MV-4-11 (cell line): ENCODE measurements around the gene ANKRD42.

Experiments used
- DNase-seq: peaks from one replicate; lab custom pipeline; 2025; lab: John Stamatoyannopoulos, UW

Gene ANKRD42

DNA sequence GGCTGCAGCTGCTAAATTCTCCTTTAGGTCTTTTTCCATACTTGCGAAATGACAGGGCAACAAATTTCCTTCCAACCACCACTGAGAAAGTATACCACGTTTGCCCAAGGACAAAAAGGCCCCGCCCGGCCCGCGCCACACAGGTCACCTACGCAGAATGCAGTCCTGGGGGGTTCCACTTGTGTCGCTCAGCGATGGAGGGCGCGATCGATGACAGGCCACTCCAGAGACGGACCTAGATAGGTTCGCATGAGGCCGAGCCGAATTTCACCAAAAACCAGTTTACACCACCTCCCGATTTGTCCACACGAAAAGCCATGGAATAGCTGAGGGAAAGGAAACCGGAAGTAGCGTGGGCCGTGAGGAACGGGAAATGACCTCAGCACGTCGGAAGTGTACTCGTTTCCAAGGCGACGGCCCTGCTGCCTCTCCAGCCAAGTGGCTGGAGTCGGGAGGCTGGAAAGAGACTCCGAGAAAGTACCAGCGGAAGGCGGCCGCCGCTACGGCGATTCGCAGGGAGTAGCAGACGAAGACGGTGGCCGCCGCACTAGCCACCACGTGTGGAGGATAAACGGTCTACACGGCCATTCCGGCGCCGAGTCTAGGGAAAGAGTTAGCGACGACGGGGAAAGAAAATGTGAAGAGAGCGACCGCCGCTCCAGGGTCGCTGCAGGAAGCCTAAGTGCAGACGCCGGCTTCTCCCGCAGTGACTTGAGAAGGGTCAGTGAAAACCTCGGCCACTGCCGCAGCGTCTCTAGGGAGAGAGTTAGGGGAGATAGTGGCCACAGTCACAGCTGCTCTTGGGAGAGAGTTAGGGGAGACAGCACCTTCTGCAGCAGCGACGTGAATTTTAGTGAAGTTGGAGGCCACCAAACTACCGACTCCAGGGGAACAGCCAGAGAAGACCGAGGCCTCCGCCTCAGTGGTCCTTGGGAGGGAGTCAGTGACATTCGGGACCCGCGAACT is at the start of gene ANKRD42:
TSS of gene ANKRD42 (plus strand) at position 398 of the 966 bp plus-strand sequence. CDS start 959 bp downstream, outside the sequence.
- DNase-seq, result peak; percentile 92

DNA sequence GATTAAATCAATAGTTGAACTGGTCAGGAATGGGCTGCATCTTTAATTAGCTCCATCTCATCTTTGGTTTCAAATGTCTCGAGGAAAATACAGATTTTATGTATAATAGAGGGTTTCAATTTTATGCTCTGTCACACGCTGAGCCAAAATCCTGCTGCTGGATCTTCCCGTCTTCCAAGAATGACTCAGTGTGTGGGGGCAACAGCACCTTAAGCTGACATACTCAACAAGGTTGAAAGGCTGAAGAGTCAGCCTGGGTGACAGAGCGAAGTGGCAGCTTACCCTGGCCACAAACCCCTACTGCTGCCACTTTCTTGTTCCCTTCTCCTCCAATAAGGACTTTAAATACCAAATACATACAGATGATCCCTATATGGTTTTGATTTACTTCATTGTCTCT is 45.6 kb upstream of the ANKRD42 start:
- DNase-seq, result no peak

DNA sequence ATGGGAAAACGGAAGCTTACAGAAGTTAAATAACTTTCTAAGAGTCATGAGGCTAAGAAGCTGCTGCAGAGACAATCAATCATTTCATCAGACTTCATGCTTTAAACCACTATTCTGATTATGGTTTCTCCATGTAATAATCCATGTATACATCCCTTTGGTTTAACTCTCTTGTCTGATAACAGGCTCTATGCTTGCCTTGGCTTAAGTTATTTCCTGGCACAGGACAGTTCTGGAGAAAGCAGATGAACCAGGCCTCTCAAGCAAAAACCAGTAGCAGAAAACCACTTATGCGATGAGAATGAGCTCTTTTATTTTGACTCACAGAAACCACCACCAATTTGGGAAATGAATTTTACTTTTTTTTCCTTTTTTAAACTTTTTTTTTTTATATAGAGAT is 43.1 kb upstream of the ANKRD42 start:
- no peak for DNase-seq

DNA sequence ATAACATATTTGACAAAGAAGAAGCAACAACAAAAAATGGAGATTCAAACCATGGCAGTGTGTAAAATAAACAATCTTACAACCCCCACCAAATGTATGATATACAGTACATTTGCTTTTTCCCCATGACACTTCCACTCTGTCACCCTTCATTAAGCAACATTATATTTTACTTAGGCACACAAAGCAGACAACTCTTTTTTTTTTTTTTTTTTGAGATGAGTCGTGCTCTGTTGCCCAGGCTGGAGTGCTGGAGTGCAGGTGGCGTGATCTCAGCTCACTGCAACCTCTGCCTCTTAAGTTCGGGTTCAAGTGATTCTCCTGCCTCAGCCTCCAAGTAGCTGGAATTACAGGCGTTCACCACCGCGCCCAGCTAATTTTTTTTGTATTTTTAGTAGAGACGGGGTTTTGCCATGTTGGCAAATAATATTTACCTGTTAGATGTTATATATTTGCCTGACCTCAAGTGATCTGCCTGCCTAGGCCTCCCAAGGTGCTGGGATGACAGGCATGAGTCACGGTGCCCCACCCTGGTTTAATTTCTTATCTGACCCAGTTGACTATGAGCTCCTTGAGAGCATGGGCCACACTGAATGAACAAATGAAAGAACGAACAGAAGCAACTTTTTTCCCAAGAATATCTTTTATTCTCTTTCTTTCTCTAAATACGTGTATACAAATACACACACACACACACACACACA is 42.1 kb upstream of the ANKRD42 start:
- peak; percentile 36 for DNase-seq

DNA sequence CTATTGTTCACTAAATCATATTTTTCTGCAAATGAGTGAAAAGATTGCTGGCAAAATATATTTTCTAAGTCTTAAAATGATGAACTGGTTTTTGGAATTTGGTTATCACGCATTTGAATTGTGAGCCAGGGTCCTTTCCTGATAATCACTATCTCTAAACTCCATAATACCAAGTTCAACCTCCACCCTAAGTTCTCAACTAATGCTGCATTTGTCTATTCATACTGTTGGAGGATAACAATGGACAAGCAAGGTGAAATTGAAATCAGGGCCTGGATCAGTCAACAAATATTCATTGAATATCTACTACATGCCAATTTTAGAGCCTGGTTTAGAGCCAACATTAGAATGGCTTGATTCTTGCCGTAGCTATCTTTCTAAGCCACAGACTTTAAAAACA is 41.2 kb upstream of the ANKRD42 start:
- no peak for DNase-seq

DNA sequence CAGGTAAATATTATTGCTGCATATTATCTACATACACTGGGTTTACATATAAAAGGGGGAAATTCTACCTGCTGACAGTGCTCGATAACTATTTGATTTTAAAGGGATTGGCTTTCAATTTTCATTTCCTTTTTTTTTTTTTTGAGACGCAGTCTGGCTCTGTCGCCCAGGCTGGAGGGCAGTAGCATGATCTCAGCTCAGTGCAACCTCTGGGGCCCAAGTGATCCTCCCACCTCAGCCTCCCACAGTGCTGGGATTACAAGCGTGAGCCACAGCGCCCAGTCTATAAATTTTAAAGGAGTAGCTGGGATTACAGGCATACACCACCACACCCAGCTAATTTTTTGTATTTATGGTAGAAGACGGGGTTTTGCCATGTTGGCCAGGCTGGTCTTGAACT is 39.7 kb upstream of the ANKRD42 start:
- DNase-seq, result peak; percentile 47

DNA sequence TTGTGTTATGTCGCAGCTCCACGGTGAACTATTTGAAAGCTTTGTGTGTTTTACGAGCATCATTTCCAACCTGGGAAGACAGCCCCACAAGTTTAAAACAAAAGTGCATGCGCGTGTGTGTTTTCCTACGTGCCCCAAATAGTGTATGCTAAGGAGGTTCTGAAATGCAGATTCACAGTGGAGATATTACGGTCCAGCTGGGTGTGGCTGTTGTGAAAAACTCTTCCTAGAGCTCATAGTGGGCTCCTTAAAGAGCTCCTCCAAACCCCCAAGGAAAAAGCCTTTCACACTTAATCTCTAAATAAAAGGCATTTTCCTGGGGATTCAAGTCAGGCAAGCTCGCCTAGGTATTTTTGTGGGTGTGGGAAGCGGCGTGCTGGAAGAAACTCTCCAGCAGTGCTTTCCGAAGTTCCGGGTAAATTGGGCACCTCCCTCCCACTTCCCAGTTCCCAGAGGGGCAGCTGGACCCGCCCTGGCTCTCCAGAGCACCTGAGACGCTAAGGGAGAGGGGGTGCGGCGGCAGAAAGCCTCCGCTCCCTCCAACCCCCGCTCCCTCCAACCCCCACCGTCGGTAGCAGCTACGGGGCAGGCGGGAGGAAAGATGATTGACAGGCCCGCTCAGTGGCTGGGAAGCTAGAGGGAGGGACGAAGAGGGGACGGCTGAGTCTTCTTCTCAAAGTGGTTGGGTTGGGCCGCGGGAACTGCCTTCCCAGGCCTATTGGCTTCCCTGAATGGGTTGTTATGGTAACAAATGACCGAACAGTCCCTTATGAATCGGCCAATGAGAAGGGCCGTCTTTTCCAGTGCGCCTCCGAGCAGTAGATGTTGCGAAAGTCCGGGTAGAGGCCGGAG is 37.1 kb upstream of the ANKRD42 start:
- DNase-seq, result peak; percentile 100

DNA sequence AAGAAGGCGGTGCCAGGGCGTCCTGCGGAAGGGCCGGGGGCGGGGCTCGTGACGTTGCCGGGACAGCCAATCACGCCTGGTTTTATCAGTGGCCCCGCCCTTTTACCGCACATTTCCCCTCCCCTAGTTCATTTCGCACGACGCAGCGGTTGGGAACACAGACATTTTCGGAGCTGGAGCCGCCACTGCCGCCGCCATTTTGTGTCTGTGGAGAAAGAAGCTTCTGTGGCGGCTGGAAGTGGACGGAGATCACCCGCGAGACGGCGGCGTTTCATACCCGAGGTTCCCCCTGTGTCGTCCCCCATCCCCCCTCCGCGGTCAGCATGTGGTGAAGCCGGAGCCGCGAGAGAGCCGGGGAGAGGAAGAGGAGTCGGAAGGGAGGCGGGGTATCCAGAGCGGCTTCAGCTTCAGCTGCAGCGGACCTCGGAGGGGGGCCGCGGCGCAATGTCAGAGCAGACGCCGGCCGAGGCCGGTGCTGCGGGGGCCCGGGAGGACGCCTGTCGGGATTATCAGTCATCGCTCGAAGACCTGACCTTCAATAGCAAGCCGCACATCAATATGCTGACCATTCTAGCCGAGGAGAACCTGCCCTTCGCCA is 36.4 kb upstream of the ANKRD42 start, which contains the start of gene PCF11:
TSS of gene PCF11 (plus strand) at position 136 of the 598 bp plus-strand sequence. CDS start at position 445, 309 bp downstream.
- DNase-seq, result no peak

DNA sequence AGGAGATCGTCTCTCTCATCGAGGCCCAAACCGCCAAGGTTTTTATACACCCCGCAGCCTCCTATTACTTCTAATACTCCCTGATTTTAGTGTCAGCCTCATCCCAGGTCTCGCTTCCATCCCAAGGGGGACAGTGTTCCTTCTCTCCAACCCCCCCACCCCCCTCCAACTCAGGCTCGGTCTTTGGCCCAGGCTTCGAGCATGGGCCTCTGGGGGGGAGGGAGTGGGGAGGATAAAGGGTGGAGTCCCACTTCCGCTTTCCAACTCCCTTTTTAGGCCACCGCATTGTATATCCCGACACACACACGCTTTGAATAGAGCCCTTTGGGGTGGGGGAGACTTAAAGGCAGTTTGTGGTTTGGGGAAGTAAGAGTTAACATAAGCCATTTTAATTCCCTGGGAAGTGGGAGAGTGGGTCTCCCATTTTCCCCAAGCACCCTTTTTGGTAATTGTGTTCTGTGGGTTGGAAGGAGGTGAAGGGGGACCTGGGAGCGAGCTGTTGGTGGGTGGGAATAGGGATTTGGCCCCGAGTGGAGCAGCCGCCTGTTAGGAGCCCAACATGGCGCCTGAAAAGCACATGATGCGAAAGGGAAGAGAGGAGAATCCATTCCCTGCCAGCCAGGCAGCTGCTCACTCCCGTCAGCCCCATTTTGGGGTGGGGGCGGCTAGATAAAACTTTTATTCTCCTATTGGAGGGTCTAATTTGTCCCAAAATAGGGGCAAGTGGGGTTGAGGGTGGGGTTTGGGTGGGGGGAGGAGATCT is 35.7 kb upstream of the ANKRD42 start:
- peak; percentile 95 for DNase-seq

DNA sequence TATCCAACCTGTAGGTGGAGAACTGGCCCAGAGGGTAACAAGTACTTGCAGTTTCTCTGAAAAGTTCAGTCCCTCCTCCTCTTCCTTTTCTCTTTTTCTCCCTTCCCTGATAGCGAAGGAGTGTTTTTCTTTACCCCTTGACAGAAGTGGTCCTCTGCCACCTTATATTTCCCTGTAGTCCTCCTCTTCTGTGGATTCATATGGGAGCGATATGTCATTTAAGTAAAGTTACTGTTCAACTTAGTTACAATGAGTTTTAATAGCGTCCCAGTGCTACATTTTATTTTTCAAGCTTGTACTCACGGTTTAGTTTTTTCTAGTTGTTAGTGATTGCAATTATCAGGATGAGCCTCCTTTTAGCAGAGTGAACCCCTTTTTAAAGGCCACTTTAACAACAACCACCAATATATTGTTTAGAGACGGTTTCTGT is 35.1 kb upstream of the ANKRD42 start:
- DNase-seq, result peak; percentile 39

DNA sequence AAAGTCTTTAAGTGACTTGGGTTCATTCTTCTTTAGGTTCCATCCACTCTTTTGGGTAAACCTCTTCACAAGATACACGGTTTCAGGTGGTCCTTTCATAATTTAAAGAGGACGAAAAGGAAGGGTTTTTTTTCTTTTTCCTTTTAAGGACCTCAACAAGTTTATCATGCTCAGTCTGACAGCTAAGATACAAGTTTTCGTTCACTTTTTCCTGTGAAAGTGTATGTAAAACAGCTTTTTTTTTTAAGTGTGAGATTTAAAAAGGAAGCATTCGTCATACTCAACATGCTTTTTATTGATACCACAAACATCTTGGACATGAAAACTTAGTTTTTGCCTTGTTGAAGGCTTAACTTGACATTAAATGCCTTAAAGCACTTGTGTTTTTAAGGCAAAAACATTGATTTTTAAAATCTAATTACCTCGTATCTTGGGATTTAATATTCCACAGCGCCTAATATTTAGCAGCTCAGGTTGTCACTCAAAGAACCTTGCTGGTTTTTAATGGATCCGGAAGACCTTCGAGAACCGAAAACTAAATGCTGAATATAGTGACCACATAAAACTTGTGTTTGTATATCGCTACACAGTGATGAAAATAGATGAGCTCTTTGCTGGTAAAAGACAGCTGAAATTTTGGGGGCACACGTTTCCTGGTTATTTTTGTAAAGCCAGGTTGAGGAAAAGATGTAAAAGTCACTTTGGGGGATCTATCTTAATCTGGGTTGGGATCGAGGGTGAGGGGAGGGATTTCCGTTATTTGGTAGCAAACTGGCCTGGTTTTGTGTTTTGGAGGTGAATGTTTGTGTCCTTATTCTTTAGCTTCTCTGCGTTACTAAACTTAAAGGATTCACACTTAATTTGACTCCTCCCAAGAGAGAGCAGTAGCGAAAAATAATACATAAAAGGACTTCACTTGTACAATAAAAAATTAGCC is 34.3 kb upstream of the ANKRD42 start:
- no peak for DNase-seq

DNA sequence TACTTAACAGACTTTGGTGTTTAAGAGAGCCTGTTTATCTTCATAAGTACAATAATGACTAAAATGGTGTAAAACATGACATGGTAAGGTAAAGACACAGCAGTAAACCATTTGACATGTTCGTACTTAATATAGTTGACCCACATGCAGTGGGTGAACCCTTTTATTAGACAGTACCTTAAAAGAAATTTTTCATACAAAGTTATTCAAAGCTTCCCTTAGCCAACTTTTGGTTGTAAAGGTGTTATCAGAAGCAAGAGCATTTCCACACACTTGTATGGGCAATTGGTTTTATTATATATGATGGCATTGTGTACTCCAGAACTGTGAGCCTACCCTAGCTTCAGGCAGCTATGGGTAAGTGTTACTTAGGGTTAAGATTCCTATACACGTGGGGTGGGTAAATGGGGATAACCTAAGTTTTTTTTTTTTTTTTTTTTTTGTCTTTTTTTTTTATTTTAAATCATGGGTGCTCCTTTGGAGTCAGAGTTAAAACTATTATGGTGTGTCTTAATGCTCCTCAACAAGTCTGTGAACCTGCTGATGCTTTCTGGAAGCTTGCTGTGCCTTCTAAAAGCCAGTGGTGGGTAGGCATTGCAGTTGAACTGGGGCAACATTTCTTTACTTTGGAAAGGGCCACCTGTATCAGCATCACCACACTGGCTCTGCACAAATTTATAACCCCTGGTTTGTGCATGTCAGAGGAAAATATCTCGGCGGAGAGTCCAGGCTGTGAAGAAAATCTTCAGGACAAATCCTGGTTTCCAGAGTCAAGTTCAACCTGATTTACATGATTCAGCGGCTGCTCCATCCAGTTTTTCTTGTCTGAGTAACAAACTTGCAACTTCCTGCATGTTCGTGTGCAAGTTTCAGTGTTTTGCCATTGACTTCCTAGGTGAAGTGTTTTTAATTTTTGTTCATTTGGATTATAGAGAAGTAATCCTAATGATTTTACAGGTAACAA is 33.3 kb upstream of the ANKRD42 start:
- peak; percentile 14 for DNase-seq

DNA sequence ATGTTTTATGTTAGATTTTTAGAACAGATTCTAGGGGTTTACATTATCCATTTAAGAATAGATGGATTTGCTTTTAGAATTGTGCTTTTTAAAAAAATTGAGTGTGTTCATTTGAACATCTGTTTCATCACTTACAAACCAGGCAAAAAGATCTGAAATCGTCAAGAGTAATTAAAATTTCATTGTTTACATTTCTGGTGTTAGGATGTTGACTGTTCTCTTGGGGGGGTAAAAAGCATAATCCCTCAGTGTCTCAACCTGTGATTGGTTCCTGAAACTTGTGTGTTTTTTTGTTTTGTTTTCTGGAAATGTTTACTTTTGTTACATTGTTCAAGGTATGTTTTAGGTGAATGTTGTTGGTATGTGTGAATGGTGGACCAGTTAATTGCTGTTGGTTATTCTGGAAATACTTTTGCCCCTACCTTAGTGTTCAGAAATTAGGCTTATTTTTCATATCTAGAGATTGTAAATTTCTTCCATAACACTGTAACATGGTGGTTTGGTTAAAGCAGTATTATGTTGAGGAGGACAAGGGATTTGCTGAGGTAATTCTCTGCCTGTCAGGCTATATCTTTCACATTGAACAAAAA is 31.8 kb upstream of the ANKRD42 start:
- no peak for DNase-seq

DNA sequence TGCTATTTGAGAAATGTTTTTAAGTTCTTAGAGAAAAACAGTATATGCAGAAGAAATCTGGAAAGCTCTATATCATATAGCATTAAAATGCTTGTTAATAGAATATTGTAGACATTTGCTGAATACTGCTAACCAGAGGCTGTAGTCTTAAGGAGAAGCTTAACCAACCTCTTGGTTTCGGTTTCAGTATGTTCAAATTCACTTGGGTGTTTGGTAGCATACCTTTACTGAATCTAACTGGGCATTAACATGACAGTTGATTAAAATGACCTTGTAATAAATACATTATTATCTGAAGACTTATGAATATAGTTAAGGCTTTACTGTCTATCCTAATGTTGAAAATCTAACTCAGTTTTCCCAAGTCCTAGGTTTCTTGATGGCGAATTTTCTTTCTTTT is 31.1 kb upstream of the ANKRD42 start:
- peak; percentile 26 for DNase-seq

DNA sequence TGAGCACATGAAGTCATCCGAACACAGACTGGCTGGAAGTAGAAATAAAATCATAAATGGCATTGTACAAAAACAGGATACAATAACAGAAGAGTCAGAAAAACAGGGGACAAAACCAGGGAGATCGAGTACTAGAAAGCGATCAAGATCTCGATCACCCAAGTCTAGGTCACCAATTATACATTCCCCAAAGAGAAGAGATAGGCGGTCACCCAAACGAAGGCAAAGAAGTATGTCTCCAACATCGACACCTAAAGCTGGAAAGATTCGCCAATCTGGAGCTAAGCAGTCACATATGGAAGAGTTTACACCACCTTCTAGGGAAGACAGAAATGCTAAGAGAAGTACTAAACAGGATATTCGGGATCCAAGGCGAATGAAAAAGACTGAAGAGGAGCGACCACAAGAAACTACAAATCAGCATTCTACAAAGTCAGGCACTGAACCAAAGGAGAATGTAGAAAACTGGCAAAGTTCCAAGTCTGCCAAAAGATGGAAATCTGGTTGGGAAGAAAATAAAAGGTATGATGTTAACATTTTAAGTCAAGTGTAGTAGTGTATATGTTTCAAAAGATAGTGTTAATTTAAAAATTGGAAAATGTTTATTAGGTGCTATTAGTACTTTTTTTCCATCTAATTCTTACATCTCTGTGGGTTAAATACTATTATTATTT is 27.2 kb upstream of the ANKRD42 start:
- DNase-seq, result no peak

DNA sequence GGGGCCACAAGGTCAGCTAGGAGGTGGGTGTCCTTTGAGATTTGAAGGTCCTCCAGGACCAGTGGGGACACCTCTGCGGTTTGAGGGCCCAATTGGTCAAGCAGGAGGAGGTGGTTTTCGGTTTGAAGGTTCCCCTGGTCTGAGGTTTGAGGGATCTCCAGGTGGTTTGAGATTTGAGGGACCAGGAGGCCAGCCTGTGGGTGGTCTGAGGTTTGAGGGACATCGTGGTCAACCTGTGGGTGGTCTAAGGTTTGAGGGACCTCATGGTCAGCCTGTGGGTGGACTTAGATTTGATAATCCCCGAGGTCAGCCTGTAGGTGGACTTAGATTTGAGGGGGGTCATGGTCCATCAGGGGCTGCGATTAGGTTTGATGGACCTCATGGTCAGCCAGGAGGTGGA is 24.8 kb upstream of the ANKRD42 start:
- no peak for DNase-seq

DNA sequence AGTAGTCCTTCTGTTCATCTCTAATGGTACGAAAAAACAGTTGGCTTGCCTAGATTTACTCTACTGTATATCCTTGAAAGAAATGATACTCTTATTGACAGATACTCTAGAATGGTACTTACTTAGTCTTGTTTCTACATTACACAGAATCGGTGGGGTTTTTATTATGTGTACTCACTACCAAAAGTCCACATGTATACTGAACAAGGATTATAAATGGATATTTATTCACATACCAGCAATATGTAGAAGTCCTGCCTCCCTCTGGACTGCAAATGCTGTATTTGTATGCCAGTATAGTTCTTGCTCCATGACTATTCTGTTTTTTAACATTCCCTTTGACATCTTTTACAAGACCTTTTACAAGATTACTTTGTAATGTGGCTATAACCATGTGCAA is 22.6 kb upstream of the ANKRD42 start:
- DNase-seq, result no peak

DNA sequence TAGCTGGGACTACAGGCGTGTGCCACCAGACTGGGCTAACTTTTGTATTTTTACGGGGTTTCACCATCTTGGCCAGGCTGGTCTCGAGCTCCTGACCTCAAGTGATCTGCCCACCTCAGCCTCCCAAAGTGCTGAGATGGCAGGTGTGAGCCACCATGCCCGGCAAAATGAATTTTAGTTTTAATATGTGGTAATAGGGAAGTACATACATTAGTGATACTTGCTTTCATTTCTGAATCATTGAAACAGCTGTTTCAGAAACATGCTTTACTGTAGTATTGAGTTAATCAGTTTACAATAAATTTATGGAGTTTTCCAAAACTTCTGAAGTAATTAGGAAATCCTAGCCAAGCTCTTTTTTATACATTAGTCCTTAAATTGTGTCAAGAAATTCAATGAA is 21.0 kb upstream of the ANKRD42 start:
- DNase-seq, result no peak
